CD4-positive, alpha-beta T cell treated with Interferon alpha-2 for 1 hour (primary cell): ENCODE measurements around the gene EBF3.

Experiments used
- DNase-seq, 2 donors: peaks; one replicate each; pipeline ENCODE4 v3.0.0-alpha.2; 2020 to 2022

Gene EBF3

GRCh38 chr10:129832573-129833467 lies 131.3 kb downstream of the EBF3 start:
- no peak for DNase-seq

GRCh38 chr10:129831150-129831549 lies 132.9 kb downstream of the EBF3 start:
- DNase-seq = no peak

GRCh38 chr10:129825826-129826225 lies 138.2 kb downstream of the EBF3 start:
- DNase-seq = no peak

- DNase-seq = no peak
Observed at GRCh38 chr10:129825221-129825620, 138.9 kb downstream of the EBF3 start.

- no peak for DNase-seq
Observed at GRCh38 chr10:129820451-129820850, 143.6 kb downstream of the EBF3 start.

GRCh38 chr10:129816656-129817045 lies 147.4 kb downstream of the EBF3 start:
- DNase-seq = no peak

- DNase-seq = no peak
Observed at GRCh38 chr10:129815898-129816655, 148.0 kb downstream of the EBF3 start.

GRCh38 chr10:129814681-129815646 lies 149.1 kb downstream of the EBF3 start:
- DNase-seq = no peak

- DNase-seq = no peak
Observed at GRCh38 chr10:129812398-129812797, 151.7 kb downstream of the EBF3 start.

GRCh38 chr10:129811208-129811607 lies 152.9 kb downstream of the EBF3 start:
- no peak for DNase-seq

GRCh38 chr10:129809841-129810240 lies 154.2 kb downstream of the EBF3 start:
- no peak for DNase-seq

GRCh38 chr10:129809431-129809830 lies 154.6 kb downstream of the EBF3 start:
- DNase-seq = no peak

- no peak for DNase-seq
Observed at GRCh38 chr10:129808092-129808983, 155.7 kb downstream of the EBF3 start.

GRCh38 chr10:129807211-129807610 lies 156.9 kb downstream of the EBF3 start:
- DNase-seq = no peak

- DNase-seq = no peak
Observed at GRCh38 chr10:129800796-129801340, 163.2 kb downstream of the EBF3 start.

- no peak for DNase-seq
Observed at GRCh38 chr10:129799942-129800341, 164.1 kb downstream of the EBF3 start.

GRCh38 chr10:129796710-129797420 lies 167.2 kb downstream of the EBF3 start:
- DNase-seq = no peak

- no peak for DNase-seq
Observed at GRCh38 chr10:129793996-129794395, 170.1 kb downstream of the EBF3 start.

- no peak for DNase-seq
Observed at GRCh38 chr10:129793479-129793878, 170.6 kb downstream of the EBF3 start.

- DNase-seq = no peak
Observed at GRCh38 chr10:129792864-129793263, 171.2 kb downstream of the EBF3 start.

GRCh38 chr10:129792141-129792540 lies 171.9 kb downstream of the EBF3 start:
- DNase-seq = no peak
